ENCODE results near the gene ZNF837.

ZNF837 gene

GRCh38 chr19:58362272-58362994 is 18.4 kb downstream of the ZNF837 start, which contains the start of gene ZNF497 (continued):
- TF ChIP-seq ZNF2 (tag by site-specific recombination; IDR thresholded peaks at IDR 0.05) (peak; percentile 63; the same call in 1 of the 2 replicates), ZNF292 (tag by site-specific recombination; IDR thresholded peaks at IDR 0.05; ENCODE audit: borderline replicate concordance, low read depth) (no peak), ZXDB (tag by site-specific recombination; IDR thresholded peaks at IDR 0.05) (peak; percentile 92), ZNF768 (tag by site-specific recombination; IDR thresholded peaks at IDR 0.05) (0 out of 2 replicates have a peak, but pooled peaks have one; percentile 3), ZBTB7A (tag by site-specific recombination; IDR thresholded peaks at IDR 0.05; ENCODE audit: low read depth) (0 out of 2 replicates have a peak, but pooled peaks have one; percentile 46), ZNF341 (tag by site-specific recombination; IDR thresholded peaks at IDR 0.05; ENCODE audit: low read depth) (peak; percentile 90), ZBTB6 (tag by site-specific recombination; IDR thresholded peaks at IDR 0.05) (peak; percentile 19; the same call in 1 of the 2 replicates), KLF1 (tag by site-specific recombination; IDR thresholded peaks at IDR 0.05) (peak; percentile 62), KLF10 (tag by site-specific recombination; IDR thresholded peaks at IDR 0.05) (peak; percentile 78), OSR2 (tag by site-specific recombination; IDR thresholded peaks at IDR 0.05) (no peak), ZNF394 (tag by site-specific recombination; IDR thresholded peaks at IDR 0.05; ENCODE audit: borderline replicate concordance) (peak; percentile 27; the same call in 1 of the 2 replicates), YY1 (tag by site-specific recombination; IDR thresholded peaks at IDR 0.05) (peak; percentile 77), EGR2 (tag by site-specific recombination; IDR thresholded peaks at IDR 0.05; ENCODE audit: low read depth) (no peak; the same call in 1 of the 2 replicates), ZEB2 (tag by site-specific recombination; IDR thresholded peaks at IDR 0.05) (peak; percentile 84), ZNF433 (tag by site-specific recombination; IDR thresholded peaks at IDR 0.05; ENCODE audit: low read depth) (no peak), ZNF266 (tag by site-specific recombination; IDR thresholded peaks at IDR 0.05; ENCODE audit: low read depth) (no peak), ZNF580 (tag by site-specific recombination; IDR thresholded peaks at IDR 0.05) (peak; percentile 87; the same call in 1 of the 2 replicates), KLF9 (tag by site-specific recombination; IDR thresholded peaks at IDR 0.05; ENCODE audit: low read depth) (peak; percentile 95), ZNF18 (tag by site-specific recombination; IDR thresholded peaks at IDR 0.05) (0 out of 2 replicates have a peak, but pooled peaks have one; percentile 31), ZNF692 (tag by site-specific recombination; IDR thresholded peaks at IDR 0.05) (peak; percentile 78), ZNF776 (tag by site-specific recombination; IDR thresholded peaks at IDR 0.05; ENCODE audit: borderline replicate concordance) (no peak), ZNF24 (tag by site-specific recombination; IDR thresholded peaks at IDR 0.05) (peak; percentile 88), TRIM28 (IDR thresholded peaks at IDR 0.05; ENCODE audit: borderline replicate concordance, low read length) (peak; percentile 9; the same call in 1 of the 2 replicates), MZF1 (tag by site-specific recombination; IDR thresholded peaks at IDR 0.05; ENCODE audit: borderline replicate concordance) (0 out of 2 replicates have a peak, but pooled peaks have one; percentile 20), GLIS2 (tag by site-specific recombination; IDR thresholded peaks at IDR 0.05) (0 out of 2 replicates have a peak, but pooled peaks have one; percentile 9), ZNF561 (tag by site-specific recombination; IDR thresholded peaks at IDR 0.05; ENCODE audit: borderline replicate concordance) (peak; percentile 96; the same call in 1 of the 2 replicates)
- TF ChIP-seq, protein P1, sequence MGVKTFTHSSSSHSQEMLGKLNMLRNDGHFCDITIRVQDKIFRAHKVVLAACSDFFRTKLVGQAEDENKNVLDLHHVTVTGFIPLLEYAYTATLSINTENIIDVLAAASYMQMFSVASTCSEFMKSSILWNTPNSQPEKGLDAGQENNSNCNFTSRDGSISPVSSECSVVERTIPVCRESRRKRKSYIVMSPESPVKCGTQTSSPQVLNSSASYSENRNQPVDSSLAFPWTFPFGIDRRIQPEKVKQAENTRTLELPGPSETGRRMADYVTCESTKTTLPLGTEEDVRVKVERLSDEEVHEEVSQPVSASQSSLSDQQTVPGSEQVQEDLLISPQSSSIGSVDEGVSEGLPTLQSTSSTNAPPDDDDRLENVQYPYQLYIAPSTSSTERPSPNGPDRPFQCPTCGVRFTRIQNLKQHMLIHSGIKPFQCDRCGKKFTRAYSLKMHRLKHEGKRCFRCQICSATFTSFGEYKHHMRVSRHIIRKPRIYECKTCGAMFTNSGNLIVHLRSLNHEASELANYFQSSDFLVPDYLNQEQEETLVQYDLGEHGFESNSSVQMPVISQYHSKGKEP (tag by site-specific recombination; IDR thresholded peaks at IDR 0.05): peak; percentile 51; the same call in 1 of the 2 replicates
- TF ChIP-seq, protein P2, sequence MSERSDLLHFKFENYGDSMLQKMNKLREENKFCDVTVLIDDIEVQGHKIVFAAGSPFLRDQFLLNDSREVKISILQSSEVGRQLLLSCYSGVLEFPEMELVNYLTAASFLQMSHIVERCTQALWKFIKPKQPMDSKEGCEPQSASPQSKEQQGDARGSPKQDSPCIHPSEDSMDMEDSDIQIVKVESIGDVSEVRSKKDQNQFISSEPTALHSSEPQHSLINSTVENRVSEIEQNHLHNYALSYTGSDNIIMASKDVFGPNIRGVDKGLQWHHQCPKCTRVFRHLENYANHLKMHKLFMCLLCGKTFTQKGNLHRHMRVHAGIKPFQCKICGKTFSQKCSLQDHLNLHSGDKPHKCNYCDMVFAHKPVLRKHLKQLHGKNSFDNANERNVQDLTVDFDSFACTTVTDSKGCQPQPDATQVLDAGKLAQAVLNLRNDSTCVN (tag by site-specific recombination; optimal IDR thresholded peaks at IDR 0.05): peak; percentile 95
- TF ChIP-seq, protein P3, sequence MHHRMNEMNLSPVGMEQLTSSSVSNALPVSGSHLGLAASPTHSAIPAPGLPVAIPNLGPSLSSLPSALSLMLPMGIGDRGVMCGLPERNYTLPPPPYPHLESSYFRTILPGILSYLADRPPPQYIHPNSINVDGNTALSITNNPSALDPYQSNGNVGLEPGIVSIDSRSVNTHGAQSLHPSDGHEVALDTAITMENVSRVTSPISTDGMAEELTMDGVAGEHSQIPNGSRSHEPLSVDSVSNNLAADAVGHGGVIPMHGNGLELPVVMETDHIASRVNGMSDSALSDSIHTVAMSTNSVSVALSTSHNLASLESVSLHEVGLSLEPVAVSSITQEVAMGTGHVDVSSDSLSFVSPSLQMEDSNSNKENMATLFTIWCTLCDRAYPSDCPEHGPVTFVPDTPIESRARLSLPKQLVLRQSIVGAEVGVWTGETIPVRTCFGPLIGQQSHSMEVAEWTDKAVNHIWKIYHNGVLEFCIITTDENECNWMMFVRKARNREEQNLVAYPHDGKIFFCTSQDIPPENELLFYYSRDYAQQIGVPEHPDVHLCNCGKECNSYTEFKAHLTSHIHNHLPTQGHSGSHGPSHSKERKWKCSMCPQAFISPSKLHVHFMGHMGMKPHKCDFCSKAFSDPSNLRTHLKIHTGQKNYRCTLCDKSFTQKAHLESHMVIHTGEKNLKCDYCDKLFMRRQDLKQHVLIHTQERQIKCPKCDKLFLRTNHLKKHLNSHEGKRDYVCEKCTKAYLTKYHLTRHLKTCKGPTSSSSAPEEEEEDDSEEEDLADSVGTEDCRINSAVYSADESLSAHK (tag by site-specific recombination; IDR thresholded peaks at IDR 0.05): peak; percentile 23; the same call in 1 of the 2 replicates

Measured in HEK293 (cell line).